ENCODE data around the gene TDO2.
"Not testable (repeated sequence)": the region's sequence is repeated elsewhere in the genome, so short reads cannot be mapped to it uniquely, and the experiment has no call there.

The TDO2 gene

DNA sequence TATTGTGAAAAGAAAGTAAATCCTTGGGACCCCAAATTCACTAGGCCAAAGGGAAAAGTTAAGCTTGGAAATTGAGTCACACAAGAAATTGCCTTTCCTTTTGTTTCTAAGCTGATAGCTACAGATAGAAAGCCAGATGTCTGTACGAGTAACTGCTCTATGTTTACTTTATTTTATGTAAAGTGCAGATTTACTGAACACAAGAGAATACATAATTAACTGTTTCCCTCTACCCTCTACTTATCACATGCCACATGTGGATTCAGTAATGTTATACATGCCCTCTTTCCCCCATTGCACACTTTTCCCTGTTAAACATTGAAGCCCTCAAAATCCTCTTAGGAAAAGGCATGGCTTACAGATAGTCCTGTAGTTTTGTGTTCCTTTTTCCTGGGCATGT lies 16.5 kb upstream of the TDO2 start:
- DNase-seq (ENCODE audit: low read depth): no peak
- TF ChIP-seq POLR2A (IDR thresholded peaks at IDR 0.05; ENCODE audit: extremely low read depth, insufficient read length) (no peak), MYC (IDR thresholded peaks at IDR 0.05; ENCODE audit: low read depth, low read length) (no peak)
- TF ChIP-seq, protein P1, sequence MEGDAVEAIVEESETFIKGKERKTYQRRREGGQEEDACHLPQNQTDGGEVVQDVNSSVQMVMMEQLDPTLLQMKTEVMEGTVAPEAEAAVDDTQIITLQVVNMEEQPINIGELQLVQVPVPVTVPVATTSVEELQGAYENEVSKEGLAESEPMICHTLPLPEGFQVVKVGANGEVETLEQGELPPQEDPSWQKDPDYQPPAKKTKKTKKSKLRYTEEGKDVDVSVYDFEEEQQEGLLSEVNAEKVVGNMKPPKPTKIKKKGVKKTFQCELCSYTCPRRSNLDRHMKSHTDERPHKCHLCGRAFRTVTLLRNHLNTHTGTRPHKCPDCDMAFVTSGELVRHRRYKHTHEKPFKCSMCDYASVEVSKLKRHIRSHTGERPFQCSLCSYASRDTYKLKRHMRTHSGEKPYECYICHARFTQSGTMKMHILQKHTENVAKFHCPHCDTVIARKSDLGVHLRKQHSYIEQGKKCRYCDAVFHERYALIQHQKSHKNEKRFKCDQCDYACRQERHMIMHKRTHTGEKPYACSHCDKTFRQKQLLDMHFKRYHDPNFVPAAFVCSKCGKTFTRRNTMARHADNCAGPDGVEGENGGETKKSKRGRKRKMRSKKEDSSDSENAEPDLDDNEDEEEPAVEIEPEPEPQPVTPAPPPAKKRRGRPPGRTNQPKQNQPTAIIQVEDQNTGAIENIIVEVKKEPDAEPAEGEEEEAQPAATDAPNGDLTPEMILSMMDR (IDR thresholded peaks at IDR 0.05; ENCODE audit: low read depth, low read length): no peak
- TF ChIP-seq, protein P2, sequence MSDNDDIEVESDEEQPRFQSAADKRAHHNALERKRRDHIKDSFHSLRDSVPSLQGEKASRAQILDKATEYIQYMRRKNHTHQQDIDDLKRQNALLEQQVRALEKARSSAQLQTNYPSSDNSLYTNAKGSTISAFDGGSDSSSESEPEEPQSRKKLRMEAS (IDR thresholded peaks at IDR 0.05; ENCODE audit: low read depth, low read length): no peak

DNA sequence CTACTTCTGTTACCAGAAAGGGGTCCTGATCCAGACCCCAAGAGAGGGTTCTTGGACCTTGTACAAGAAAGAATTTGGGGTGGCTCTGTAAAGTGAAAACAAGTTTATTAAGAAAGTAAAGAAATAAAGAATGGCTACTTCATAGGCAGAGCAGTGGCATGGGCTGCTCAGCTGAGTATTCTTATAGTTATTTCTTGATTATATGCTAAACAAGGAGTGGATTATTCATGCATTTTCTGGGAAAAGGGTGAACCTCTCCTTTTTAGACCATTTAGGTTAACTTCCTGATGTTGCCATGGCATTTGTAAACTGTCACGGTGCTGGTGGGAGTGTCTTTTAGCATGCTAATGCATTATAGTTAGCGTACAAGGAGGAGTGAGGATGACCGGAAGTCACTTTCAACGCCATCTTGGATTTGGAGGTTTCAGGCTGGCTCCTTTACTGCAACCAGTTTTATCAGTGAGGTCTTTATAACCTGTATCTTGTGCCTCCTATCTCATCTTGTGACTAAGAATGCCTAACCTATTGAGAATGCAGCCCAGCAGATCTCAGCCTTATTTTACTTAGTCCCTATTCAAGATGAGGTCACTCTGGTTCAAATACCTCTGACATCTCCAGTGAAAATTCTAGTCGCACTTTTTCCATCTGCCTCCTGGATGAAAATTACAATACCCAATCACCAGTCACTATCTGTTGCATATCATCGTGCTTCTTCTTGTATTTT lies 15.5 kb upstream of the TDO2 start:
- H3K4me3 ChIP-seq (ENCODE audit: low read depth, low read length): no peak overlapping the region
- no peak for DNase-seq (ENCODE audit: low read depth)
- TF ChIP-seq, protein P1 (IDR thresholded peaks at IDR 0.05; ENCODE audit: low read depth, low read length): no peak

More for the DNA sequence above, 16.5 kb upstream of the TDO2 start:
- no peak overlapping the region for H3K4me3 ChIP-seq (ENCODE audit: low read depth, low read length)

DNA sequence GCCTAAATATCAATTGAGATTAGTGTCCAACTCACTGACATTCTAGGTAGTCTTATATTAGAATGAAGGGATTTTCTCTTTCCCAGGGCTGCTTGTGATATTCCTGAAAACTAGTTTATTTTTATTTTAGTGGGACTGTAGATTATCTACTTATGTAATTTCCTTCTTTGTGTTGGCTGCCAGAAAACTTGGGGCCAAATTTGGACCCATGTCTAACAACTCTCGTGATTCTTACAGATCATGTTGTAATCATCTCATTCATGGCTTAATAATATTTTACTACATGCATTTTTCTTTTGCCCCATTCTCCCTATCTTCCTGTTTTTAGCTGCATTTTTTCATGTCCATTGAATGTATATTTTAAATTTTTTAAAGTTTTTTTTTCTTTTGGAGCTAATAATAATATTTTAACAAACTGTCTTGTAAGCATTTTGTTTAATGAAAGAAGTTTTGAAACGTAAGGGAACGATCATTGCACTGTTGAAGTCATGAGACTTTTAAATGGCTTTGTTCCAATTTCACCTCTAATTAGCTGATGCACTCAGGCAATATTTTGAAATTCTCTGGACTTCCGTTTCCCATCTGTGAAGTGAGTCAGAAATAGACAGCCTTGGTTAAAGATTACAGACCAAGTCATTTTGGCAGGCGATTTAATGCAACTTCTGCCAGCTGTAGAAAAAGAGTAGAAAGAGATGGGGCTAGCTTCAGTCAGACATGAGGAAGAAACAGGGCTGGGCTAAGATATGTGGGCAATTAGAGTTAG lies 14.3 kb upstream of the TDO2 start:
- DNase-seq (ENCODE audit: low read depth): peak; percentile 32
- no peak overlapping the region for H3K4me3 ChIP-seq (ENCODE audit: low read depth, low read length)
- TF ChIP-seq POLR2A (IDR thresholded peaks at IDR 0.05; ENCODE audit: extremely low read depth, insufficient read length) (no peak), MYC (IDR thresholded peaks at IDR 0.05; ENCODE audit: low read depth, low read length) (no peak)

DNA sequence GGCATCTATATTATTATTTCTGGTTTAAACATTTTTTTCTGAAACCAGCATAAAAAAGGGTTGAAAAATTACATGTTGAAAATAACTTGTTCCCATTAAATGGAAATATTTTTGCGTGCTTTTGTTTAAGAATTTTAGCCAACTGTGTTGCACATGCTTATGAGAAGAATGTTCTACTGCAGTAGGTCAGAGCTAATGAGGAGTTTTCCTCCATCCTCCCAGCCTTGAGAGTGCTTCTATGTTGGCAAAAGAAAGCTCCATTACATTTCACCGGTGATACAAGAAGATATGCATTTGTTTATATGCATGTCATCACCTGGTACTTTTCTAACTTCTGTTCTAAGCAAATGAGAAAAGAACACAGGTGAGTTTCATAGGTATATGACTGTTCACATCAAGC lies 13.6 kb upstream of the TDO2 start:
- H3K4me3 ChIP-seq (ENCODE audit: low read depth, low read length): no peak overlapping the region
- DNase-seq (ENCODE audit: low read depth): no peak
- TF ChIP-seq, protein P1 (IDR thresholded peaks at IDR 0.05; ENCODE audit: low read depth, low read length): no peak
- TF ChIP-seq, protein P2 (IDR thresholded peaks at IDR 0.05; ENCODE audit: low read depth, low read length): no peak
- no peak for TF ChIP-seq POLR2A (IDR thresholded peaks at IDR 0.05; ENCODE audit: extremely low read depth, insufficient read length)
- TF ChIP-seq MYC (IDR thresholded peaks at IDR 0.05; ENCODE audit: low read depth, low read length): no peak

DNA sequence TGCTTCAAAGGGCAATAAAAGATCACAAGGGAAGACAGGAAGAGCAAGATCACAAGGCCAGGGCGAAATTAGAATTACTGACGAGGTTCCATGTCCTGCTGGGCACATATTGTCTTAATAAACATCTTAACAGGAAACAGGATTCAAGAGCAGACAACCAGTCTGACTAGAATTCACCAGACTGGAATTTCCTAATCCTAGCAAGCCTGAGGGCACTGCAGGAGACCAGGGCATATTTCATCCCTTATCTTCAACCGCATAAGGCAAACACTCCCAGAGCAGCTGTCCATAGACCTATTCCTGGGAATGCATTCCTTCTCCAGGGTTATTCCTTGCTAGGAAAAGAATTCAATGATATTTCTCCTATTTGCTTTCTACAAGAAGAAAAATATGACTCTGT lies 12.4 kb upstream of the TDO2 start:
- H3K4me3 ChIP-seq (ENCODE audit: low read depth, low read length): no peak overlapping the region
- no peak for TF ChIP-seq MYC (IDR thresholded peaks at IDR 0.05; ENCODE audit: low read depth, low read length)
- no peak for DNase-seq (ENCODE audit: low read depth)

DNA sequence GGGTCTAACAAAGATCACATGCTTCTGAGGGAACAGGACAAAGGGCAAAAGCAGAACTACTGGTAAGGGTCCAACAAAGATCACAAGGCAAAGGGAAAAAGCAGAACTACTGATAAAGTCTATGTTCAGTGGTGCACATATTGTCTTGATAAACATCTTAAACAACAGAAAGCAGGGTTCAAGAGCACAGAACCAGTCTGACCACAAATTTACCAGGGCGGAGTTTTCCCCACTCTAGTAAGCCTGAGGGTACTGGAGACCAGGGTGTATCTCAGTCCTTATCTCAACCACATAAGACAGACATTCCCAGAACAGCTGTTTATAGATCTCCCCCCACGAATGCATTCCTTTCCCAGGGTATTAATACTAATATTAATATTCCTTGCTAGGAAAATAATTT lies 5.1 kb upstream of the TDO2 start:
- DNase-seq (ENCODE audit: low read depth); H3K4me3 ChIP-seq (ENCODE audit: low read depth, low read length): not testable (repeated sequence)

DNA sequence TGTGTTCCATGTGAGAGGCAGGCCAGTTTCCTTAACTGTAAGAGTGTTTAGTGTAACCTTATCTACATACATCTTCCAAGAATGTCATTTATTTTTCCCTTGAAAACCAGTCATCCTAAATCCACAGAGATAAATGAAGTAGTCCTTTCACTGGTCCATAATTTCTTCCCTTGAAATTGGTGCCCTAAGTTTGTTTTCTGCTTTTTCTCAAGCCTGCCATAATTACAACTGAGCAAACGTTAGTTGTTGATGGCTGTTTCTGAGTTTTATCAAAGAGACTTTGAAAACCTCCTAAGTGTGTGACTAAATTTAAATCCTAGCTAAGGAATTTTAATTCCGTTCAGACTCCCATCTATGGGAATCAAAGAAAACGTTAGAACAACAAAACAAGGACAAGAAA lies 3.6 kb upstream of the TDO2 start:
- no peak overlapping the region for H3K4me3 ChIP-seq (ENCODE audit: low read depth, low read length)
- TF ChIP-seq, protein P1 (IDR thresholded peaks at IDR 0.05; ENCODE audit: low read depth, low read length): no peak
- no peak for DNase-seq (ENCODE audit: low read depth)
